Measurements from ENCODE around the gene CDH3.

The CDH3 gene

DNA sequence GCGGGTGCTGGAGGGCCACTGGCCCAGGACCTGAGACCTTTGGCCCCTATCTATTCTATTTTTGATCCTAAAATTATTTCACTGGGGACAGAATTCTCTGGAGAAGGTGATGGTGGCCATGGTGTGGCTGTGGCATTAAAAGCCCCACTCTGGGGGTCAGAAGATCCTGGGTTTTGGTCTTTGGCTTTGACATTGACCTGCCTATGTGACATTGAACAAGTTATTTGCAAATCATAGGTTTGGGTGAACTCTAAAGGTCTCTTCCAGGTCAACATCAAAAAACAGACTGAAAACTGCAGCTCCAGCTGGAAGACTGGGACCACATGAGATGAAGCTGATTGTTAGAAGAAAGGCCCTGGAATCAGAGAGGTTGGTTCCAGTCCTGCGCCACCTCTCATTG is 89.7 kb downstream of the CDH3 start:
- in situ Hi-C loops (cut with MboI; ENCODE audit: low sequenced_read_pairs) = no loop called here

DNA sequence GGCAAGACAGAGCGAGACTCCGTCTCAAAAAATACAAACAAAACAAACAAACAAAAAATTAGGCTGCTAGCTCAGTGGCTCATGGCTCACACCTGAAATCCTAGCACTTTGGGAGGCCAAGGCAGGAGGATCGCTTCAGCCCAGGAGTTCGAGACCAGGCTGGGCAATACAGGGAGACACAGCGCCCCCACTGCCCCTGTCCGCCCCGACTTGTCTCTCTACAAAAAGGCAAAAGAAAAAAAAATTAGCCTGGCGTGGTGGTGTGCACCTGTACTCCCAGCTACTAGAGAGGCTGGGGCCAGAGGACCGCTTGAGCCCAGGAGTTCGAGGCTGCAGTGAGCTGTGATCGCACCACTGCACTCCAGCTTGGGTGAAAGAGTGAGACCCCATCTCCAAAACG is 91.5 kb downstream of the CDH3 start:
- in situ Hi-C loops (cut with MboI; ENCODE audit: low sequenced_read_pairs) = no loop called here

DNA sequence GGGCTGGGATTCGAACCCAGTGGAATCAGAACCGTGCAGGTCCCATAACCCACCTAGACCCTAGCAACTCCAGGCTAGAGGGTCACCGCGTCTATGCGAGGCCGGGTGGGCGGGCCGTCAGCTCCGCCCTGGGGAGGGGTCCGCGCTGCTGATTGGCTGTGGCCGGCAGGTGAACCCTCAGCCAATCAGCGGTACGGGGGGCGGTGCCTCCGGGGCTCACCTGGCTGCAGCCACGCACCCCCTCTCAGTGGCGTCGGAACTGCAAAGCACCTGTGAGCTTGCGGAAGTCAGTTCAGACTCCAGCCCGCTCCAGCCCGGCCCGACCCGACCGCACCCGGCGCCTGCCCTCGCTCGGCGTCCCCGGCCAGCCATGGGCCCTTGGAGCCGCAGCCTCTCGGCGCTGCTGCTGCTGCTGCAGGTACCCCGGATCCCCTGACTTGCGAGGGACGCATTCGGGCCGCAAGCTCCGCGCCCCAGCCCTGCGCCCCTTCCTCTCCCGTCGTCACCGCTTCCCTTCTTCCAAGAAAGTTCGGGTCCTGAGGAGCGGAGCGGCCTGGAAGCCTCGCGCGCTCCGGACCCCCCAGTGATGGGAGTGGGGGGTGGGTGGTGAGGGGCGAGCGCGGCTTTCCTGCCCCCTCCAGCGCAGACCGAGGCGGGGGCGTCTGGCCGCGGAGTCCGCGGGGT is 92.1 kb downstream of the CDH3 start, which contains the start of gene CDH1:
CDH1 (plus strand) TSS at position 247 of the 684 bp plus-strand sequence; CDS start at position 371, 124 bp downstream.
- in situ Hi-C loops (cut with MboI; ENCODE audit: low sequenced_read_pairs) = no loop called here

DNA sequence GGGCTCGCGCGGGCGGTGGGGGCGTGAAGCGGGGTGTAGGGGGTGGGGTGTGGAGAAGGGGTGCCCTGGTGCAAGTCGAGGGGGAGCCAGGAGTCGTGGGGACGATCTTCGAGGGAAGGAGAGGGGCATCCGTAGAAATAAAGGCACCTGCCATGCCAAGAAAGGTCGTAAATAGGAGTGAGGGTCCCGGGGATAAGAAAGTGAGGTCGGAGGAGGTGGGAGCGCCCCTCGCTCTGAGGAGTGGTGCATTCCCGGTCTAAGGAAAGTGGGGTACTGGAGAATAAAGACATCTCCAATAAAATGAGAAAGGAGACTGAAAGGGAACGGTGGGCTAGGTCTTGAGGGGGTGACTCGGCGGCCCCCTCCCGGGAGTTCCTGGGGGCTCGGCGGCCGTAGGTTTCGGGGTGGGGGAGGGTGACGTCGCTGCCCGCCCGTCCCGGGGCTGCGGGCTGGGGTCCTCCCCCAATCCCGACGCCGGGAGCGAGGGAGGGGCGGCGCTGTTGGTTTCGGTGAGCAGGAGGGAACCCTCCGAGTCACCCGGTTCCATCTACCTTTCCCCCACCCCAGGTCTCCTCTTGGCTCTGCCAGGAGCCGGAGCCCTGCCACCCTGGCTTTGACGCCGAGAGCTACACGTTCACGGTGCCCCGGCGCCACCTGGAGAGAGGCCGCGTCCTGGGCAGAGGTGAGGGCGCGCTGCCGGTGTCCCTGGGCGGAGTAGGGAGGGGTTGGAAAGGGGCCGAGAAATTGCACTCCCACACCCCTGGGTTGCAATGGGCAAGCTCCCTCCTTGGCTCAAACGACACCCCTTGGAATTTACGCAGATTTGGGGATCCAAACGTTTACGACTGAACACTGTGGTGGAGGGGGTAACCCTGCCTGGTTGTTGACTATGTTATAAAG is 92.9 kb downstream of the CDH3 start:
- in situ Hi-C loops (cut with MboI; ENCODE audit: low sequenced_read_pairs) = no loop called here

GRCh38 chr16:68739964-68740627 is 95.0 kb downstream of the CDH3 start:
- in situ Hi-C loops (cut with MboI; ENCODE audit: low sequenced_read_pairs) = loop anchor here (10.0 kb wide), 1 partner anchor 65 kb away; no protein-coding TSS in a partner anchor

GRCh38 chr16:68740628-68741346 is 95.7 kb downstream of the CDH3 start:
- in situ Hi-C loops (cut with MboI; ENCODE audit: low sequenced_read_pairs) = loop anchor here (10.0 kb wide), 1 partner anchor 64 kb away; no protein-coding TSS in a partner anchor

DNA sequence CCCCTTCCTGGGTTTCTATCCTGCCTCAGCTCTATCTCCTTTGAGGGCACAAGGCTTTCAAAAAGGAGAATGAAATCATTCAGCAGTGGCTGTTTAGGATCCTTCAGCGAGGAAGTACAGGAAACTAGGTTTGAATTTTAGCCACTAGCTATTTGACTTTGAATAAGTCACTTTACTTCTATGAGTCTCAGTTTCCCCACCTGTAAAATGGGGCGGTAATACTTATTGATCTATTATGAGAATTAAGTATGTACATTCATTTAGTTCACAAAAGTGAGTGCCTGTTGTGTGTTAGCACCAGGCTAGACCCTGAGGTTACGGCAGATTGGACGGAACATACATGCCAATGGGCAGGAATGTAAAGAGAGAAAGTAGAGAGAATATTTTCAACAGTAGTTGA is 98.6 kb downstream of the CDH3 start:
- in situ Hi-C loops (cut with MboI; ENCODE audit: low sequenced_read_pairs) = loop anchor here (10.0 kb wide), 1 partner anchor 61 kb away; no protein-coding TSS in a partner anchor

- in situ Hi-C loops (cut with MboI; ENCODE audit: low sequenced_read_pairs) = loop anchor here (10.0 kb wide), 1 partner anchor 60 kb away; no protein-coding TSS in a partner anchor
Measured at GRCh38 chr16:68744744-68745280, 99.7 kb downstream of the CDH3 start.

GRCh38 chr16:68746951-68747350 is 101.8 kb downstream of the CDH3 start:
- in situ Hi-C loops (cut with MboI; ENCODE audit: low sequenced_read_pairs) = loop anchor here (10.0 kb wide), 1 partner anchor 58 kb away; no protein-coding TSS in a partner anchor

- in situ Hi-C loops (cut with MboI; ENCODE audit: low sequenced_read_pairs) = loop anchor here (10.0 kb wide), 1 partner anchor 55 kb away; no protein-coding TSS in a partner anchor
Measured at GRCh38 chr16:68749432-68749831, 104.3 kb downstream of the CDH3 start.

Data from HL-60/S4 treated with phorbol 12-myristate 13-acetate at 8.2 ng/mL for 4 days and 3 days (cell line).